Neural progenitor cell (in vitro differentiated cells): ENCODE measurements around the gene CD300LD.

Experiments used
- EZH2 ChIP-seq: fragments of 200-600 bp; sonication (generic); IDR thresholded peaks from 2 replicates; pipeline ENCODE4 v1.6.1; 2017; ENCODE audit warnings: antibody characterized with exemption, mild to moderate bottlenecking, moderate library complexity
- TF ChIP-seq, protein P1 (sequence below): fragments of 200-600 bp; sonication (generic); IDR thresholded peaks from 2 replicates; pipeline ENCODE4 v1.5.1; 2017; ENCODE audit warnings: antibody characterized with exemption, mild to moderate bottlenecking

DNA sequence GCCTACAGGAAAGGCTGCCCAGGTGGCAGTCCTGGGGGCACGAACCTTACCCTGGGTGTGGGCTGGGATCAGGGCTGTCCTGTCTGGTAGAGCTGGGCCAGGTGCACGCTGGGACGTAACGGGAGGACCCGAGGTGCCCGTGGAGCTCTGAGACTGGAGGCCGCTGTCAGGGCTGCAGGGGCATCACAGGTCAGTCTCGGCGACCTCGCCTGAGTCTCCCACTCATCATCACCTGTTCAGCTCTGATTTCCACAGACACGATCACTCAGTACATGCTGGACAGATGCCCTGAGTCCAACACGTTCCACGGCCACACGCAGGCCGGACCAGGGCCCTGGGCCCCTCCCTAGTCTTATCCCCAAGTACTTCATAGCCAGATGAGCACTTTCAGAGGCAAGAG, 41.5 kb downstream of the CD300LD start:
- TF ChIP-seq EZH2 = no peak
- TF ChIP-seq, protein P1, sequence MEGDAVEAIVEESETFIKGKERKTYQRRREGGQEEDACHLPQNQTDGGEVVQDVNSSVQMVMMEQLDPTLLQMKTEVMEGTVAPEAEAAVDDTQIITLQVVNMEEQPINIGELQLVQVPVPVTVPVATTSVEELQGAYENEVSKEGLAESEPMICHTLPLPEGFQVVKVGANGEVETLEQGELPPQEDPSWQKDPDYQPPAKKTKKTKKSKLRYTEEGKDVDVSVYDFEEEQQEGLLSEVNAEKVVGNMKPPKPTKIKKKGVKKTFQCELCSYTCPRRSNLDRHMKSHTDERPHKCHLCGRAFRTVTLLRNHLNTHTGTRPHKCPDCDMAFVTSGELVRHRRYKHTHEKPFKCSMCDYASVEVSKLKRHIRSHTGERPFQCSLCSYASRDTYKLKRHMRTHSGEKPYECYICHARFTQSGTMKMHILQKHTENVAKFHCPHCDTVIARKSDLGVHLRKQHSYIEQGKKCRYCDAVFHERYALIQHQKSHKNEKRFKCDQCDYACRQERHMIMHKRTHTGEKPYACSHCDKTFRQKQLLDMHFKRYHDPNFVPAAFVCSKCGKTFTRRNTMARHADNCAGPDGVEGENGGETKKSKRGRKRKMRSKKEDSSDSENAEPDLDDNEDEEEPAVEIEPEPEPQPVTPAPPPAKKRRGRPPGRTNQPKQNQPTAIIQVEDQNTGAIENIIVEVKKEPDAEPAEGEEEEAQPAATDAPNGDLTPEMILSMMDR = no peak
